Glutamatergic neuron (in vitro differentiated cells): ENCODE results near the gene EMC9. TPM values are rescaled to one million over a fixed set of nuclear protein-coding genes. Genes with fewer than 3 reads are reported as not detected.
A peak's percentile ranks its signal among the peaks of the same experiment; 100 is the strongest.

ENCODE experiments used
- DNase-seq: peaks from one replicate; pipeline ENCODE4 v3.0.0; 2022
- H3K27ac Mint-ChIP-seq: one replicate; pipeline ENCODE4 v1.8.0; 2020; ENCODE audit warnings: mild to moderate bottlenecking, mixed read lengths, inconsistent platforms; ENCODE audit not compliant: unreplicated experiment
- H3K27me3 Mint-ChIP-seq: one replicate; pipeline ENCODE4 v1.8.0; 2020; ENCODE audit warnings: mild to moderate bottlenecking, moderate library complexity, mixed read lengths, inconsistent platforms; ENCODE audit not compliant: unreplicated experiment
- H3K36me3 Mint-ChIP-seq: one replicate; pipeline ENCODE4 v1.8.0; 2020; ENCODE audit warnings: mild to moderate bottlenecking, mixed read lengths, inconsistent platforms; ENCODE audit not compliant: unreplicated experiment
- H3K4me1 Mint-ChIP-seq: one replicate; pipeline ENCODE4 v1.8.0; 2020; ENCODE audit warnings: mild to moderate bottlenecking, low read depth, mixed read lengths, inconsistent platforms; ENCODE audit not compliant: unreplicated experiment
- H3K4me3 Mint-ChIP-seq: one replicate; pipeline ENCODE4 v1.8.0; 2020; ENCODE audit warnings: mild to moderate bottlenecking, mixed read lengths, inconsistent platforms; ENCODE audit not compliant: unreplicated experiment
- H3K9me3 Mint-ChIP-seq: one replicate; pipeline ENCODE4 v1.8.0; 2020; ENCODE audit warnings: mild to moderate bottlenecking, moderate library complexity, mixed read lengths, inconsistent platforms; ENCODE audit not compliant: unreplicated experiment
- CTCF ChIP-seq: fragments of 200-600 bp; sonication (generic); IDR thresholded peaks from one replicate; pipeline ENCODE4 v1.5.0; 2021; ENCODE audit not compliant: partially characterized antibody, unreplicated experiment
- total RNA-seq: library from RNA; stranded (reverse); fragmentation: NEBNext Ultra II Directional; extraction: Animal tissue kit (Norgen Biotek cat#: 25700); gene quantifications from one replicate; pipeline ENCODE4 v1.2.1, GENCODE V29; 2021; ENCODE audit not compliant: unreplicated experiment

Gene EMC9
- total RNA-seq, 1 donor from 2014 or later = 18.1 TPM

GRCh38 chr14:24114532-24115421 lies 26.6 kb downstream of the EMC9 start, which contains the start of the genes DCAF11 and NRL:
Gene DCAF11, plus strand, starts transcription at chr14:24114777. Its CDS starts 818 bp downstream, at chr14:24115595.
Gene NRL, minus strand, starts transcription at chr14:24114949. Its CDS starts 32,101 bp downstream, at chr14:24082848.
- peaks cover 6% of the 10 kb centered on the region for H3K27me3 Mint-ChIP-seq
- DNase-seq = peak; percentile 99
- H3K27ac Mint-ChIP-seq = peak within 1 kb of the TSS; percentile 98

GRCh38 chr14:24113801-24114531 lies 27.4 kb downstream of the EMC9 start:
- H3K27ac Mint-ChIP-seq = peak overlapping the region; percentile 98
- peak; percentile 85 for DNase-seq
- no peak for TF ChIP-seq CTCF
- H3K4me1 Mint-ChIP-seq = peaks cover 10% of the 10 kb centered on the region
- peaks cover 5% of the 10 kb centered on the region for H3K36me3 Mint-ChIP-seq
- H3K4me3 Mint-ChIP-seq = peak overlapping the region; percentile 97
- peaks cover 11% of the 10 kb centered on the region for H3K9me3 Mint-ChIP-seq
- peaks cover 6% of the 10 kb centered on the region for H3K27me3 Mint-ChIP-seq

More at GRCh38 chr14:24114532-24115421, 26.6 kb downstream of the EMC9 start, which contains the start of the genes DCAF11 and NRL:
- Mint-ChIP-seq H3K9me3 (peaks cover 11% of the 10 kb centered on the region), H3K4me3 (peak within 1 kb of the TSS; percentile 97), H3K36me3 (peaks cover 5% of the 10 kb centered on the region), H3K4me1 (peaks cover 10% of the 10 kb centered on the region)
- TF ChIP-seq CTCF = no peak

GRCh38 chr14:24113379-24113800 lies 28.0 kb downstream of the EMC9 start:
- Mint-ChIP-seq H3K27ac (peak overlapping the region; percentile 98), H3K4me1 (peaks cover 12% of the 10 kb centered on the region), H3K27me3 (peaks cover 4% of the 10 kb centered on the region), H3K9me3 (peaks cover 9% of the 10 kb centered on the region), H3K4me3 (peak overlapping the region; percentile 97), H3K36me3 (peaks cover under 1% of the 10 kb centered on the region)
- DNase-seq = no peak
- TF ChIP-seq CTCF = no peak

GRCh38 chr14:24110523-24110922 lies 30.9 kb downstream of the EMC9 start:
- TF ChIP-seq CTCF = no peak
- H3K27me3 Mint-ChIP-seq = peaks cover 4% of the 10 kb centered on the region
- peaks cover 9% of the 10 kb centered on the region for H3K9me3 Mint-ChIP-seq
- H3K4me1 Mint-ChIP-seq = peaks cover 5% of the 10 kb centered on the region
- DNase-seq = no peak
- no peaks in the 10 kb centered on the region for H3K36me3 Mint-ChIP-seq
- H3K27ac Mint-ChIP-seq = no peak overlapping the region
- H3K4me3 Mint-ChIP-seq = no peak overlapping the region
